ENCODE data around the gene DYRK1A.

DYRK1A gene

DNA sequence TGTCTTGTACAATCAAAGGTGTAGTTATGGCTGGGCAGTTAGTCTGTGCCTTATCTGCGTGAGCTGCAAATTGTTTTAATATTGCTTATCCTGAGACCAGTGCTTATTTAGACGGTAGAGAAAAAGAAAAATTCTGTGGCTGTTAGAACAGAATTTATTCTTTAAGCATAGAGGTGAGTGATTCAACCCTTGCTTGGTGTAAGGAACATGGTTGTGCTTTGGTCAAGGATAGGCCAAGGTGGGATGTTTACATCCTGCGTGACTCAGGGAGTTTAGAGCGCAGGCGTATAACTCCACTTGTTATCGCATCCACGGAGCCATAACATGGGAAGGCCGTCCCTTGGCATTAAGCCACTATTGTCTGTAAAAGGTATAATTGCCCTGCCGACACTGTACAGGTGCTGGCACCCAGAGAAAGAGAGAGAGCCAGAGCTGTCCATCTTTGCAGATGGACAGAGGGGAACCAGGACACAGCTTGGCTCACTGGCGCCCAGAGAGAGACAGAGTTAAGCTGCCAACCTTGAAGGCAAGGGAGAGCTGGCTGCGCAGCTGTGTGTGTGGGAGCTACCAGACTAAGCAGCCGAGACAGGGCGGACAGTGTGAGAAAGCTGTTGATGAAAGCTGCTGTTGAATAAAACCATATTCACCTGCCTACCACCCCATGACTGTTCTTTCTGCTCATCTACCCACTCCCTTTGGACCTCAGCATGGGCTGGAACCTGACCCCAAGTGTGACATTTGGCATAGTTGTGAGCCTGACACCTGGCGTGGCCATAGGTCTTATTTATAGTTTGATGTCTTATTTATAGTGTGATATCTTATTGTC lies 200.4 kb downstream of the DYRK1A start:
- no peak for DNase-seq (ENCODE audit: low read depth)

DNA sequence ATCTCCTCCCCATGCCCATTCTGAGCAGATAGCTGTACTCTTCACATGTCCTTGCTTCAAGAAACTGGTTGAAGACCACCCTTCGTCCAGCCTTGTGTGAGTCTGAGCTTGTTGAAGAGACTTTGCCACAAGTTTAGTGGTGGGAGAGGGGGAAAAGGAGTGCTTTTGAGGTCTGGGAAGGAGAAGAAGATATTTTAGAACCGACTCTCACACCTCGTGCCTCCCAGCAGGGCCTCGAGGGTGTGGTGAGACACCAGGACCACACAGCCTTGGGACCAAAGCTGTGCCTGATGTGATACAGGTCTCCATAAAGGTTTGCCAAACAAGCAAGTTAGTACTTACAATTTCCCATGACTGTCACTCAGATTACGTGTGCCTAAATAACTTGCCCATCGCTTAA lies 201.8 kb downstream of the DYRK1A start:
- DNase-seq (ENCODE audit: low read depth), result no peak

- DNase-seq (ENCODE audit: low read depth), result no peak
Observed at GRCh38 chr21:37568916-37569315, 202.3 kb downstream of the DYRK1A start.

DNA sequence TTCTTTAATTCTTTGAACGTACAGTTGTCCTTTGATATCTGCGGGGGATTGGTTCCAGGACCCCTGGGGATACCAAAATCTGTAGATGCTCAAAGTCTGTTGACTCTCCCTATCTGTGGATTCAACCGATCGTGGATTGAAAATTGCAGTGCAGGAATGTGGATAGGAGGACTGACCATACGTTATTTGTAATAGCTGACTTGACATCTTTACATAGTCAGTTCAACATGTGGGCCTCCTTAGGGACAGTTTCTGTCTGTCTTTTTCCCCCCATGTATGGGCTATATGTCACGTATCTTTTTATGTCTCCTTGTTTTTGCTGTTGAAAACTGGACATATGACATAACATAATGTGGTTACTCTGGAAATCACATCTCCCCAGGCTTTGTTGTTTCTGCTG lies 204.9 kb downstream of the DYRK1A start:
- no peak for DNase-seq (ENCODE audit: low read depth)

DNA sequence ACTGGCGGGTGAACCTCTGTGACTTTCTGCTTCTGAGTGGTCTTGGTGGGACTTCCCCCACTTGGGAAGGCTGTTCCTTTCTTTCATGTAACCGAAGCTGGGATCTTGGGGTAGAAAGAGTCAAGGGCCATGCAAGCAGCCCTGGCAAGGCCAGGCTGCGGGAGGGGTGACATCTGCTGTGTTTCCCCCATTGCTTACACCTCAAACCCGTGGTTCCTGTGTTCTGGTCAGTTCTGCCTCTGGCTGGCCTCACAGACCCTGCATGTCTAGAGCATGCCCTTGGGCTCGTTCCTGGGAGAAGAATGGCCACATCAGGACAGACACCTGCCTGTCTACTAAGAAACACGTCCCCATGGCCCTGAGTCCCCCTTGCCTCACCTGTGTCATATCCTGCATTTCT lies 207.7 kb downstream of the DYRK1A start:
- no peak for DNase-seq (ENCODE audit: low read depth)

DNA sequence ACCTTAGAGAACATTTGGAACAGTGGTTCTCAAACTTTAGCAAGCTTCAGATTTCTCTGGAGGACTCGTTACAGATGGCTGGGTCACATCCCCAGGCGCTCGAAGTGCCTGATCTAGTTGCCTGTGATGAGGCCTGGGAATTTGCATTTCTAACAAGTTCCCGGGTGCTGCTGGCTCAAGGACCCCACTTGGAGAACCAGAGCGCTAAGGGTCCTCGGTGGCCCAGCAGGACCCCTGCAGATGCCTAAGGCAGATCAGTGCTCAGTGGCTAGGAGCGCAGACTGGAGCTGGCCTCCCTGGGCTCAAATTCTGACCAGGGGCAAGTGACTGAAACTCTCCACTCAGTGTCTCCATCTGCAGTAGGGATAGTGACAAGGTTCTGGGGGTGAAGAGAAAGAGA lies 208.2 kb downstream of the DYRK1A start:
- DNase-seq (ENCODE audit: low read depth), result no peak

- DNase-seq (ENCODE audit: low read depth), result no peak
Observed at GRCh38 chr21:37575580-37575979, 209.0 kb downstream of the DYRK1A start.
